HG02610 (cell line): ENCODE data around the gene CRISP2.
"Not testable (repeated sequence)": the region's sequence is repeated elsewhere in the genome, so short reads cannot be mapped to it uniquely, and the experiment has no call there.

Experiments used
- ATAC-seq: cut with Tn5 transposase; IDR thresholded peaks from one replicate; pipeline ENCODE4 v1.9.1; 2021; ENCODE audit warnings: mild to moderate bottlenecking, moderate library complexity; ENCODE audit not compliant: unreplicated experiment

Gene CRISP2

DNA sequence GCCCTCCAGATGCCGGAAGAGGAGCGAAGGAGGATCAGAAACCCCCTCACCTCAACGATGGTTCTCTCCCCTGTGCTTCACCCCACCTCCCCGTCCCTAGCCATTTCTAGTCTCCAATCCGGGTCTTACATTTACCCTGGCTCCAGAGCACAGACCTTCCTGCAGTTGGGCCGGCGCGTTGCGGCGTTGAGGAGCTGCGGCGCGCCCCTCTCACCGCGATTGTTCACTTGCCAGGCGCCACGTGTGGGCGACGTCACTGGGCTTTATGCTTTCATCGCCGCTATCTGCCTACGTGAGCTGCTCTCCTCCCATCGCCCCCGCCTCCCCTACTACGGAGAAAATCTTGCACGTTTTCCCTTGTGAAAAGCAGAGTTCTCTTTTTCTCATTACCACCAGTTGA is at the start of gene CRISP2:
CRISP2 (minus strand) TSS at position 198 of the 400 bp plus-strand sequence. CDS start 4,347 bp downstream, outside the sequence.
- ATAC-seq = no peak

DNA sequence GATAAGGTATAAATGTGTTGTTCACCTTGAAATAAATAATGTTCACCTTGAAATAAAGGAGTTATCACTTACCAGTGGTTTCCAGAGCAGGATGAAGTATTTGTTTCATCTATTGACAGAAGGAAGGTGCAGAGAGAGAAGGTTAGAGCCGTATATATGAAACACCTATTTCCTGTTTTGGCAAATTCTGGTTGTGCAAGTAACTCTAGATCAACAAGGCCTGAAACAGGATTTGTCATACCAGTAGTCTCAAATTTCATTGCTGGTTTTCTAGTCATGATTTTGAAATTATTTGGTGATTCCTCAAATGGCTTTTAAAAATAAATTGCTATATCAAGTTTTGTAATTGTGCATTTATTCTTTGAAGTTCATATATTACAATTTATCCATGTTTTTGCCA is 30.9 kb upstream of the CRISP2 start, which contains the start of gene CRISP3:
CRISP3 (minus strand) TSS at position 130 of the 400 bp plus-strand sequence; CDS start at position 109, 21 bp downstream.
- no peak for ATAC-seq

DNA sequence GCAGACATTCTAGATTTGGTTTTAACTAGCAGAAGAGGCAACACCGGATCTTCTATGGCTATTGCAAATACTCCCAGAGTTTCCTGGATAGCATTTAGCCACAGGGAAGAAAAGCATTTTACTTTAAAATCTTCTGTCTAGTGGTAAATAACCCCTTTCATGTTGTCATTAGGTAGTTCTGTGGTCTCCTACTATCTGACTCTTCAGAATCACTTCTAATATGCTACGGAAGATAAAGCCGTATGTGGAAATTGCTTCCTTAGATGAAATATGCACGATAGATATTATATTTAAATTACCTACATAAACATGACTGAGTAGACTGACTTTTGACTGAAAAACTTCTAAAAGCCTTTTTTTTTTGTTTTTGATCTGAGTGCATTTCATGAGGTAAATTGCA is 30.1 kb upstream of the CRISP2 start:
- no peak for ATAC-seq

GRCh38 chr6:49739423-49739822 is 26.1 kb upstream of the CRISP2 start:
- no peak for ATAC-seq

DNA sequence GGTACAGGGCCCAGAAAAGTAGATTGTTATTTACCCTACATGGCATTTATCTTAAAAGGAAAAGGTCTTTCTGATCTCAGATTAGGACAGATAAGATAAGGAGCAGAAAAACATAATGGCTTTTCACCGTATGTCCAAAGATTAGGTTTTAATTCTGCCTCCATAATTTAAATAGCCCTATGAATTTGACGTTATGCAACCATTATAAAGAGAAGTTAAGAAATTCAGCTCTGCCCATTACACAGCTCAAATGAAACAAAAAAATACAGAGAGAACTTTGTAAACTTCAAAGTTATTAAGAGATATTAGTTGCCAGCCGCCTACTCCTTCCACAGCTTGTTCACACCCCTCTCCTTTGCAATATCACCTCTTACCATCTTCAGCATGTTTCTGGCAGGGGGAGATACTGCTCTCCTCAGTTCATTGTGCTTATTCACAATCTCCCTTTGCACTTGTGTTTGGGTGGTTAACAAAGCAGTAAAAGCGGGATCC is 22.7 kb upstream of the CRISP2 start:
- no peak for ATAC-seq

GRCh38 chr6:49733680-49734079 is 20.3 kb upstream of the CRISP2 start:
- ATAC-seq = no peak

- ATAC-seq = no peak
These were observed 19.4 kb upstream of the CRISP2 start for GRCh38 chr6:49732781-49733180.

GRCh38 chr6:49730251-49730650 is 16.9 kb upstream of the CRISP2 start:
- ATAC-seq = no peak

- ATAC-seq = not testable (repeated sequence)
These were observed 10.6 kb upstream of the CRISP2 start for GRCh38 chr6:49723917-49724316.

DNA sequence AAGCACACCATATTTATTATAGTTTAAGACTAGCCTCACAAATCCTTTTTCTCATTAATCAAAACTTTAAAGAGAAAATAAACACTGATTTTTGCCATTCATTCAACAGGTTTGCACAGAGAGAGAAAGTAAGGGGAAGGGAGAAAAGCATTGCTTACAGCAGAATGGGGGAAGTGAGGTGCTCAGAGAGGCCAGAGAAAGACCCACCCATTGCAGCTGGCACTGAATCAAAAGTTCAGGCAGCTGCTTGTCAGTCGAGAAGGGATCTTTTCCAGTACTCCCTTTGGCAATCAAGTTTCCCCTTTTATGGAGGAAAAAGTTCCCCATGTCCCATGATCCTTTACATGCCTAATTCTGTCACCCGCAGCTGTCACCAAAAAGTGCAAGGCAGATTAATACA is 8.0 kb upstream of the CRISP2 start:
- no peak for ATAC-seq

- no peak for ATAC-seq
These were observed 7.0 kb upstream of the CRISP2 start for GRCh38 chr6:49720372-49720771.

GRCh38 chr6:49698478-49698877 is 14.9 kb downstream of the CRISP2 start:
- ATAC-seq = no peak

GRCh38 chr6:49693512-49693911 is 19.8 kb downstream of the CRISP2 start:
- no peak for ATAC-seq

DNA sequence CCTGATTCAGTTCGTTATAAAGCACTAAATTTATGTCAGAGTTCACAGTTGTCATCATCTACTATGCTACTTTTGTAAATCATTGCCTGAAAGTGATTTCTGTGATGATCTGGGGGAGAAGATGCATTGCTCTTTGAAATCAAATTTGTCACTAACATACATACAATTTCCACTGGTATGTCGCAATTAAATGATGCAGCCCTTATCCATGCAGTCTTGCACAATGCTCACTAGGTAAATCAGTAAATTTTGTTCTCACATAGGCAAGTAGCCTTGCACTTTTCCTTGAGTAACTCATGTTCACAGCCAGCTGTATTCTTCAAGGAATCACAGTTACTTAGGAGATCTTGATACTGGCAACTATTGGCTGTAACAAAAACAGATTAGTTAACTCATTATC is 20.8 kb downstream of the CRISP2 start:
- no peak for ATAC-seq

DNA sequence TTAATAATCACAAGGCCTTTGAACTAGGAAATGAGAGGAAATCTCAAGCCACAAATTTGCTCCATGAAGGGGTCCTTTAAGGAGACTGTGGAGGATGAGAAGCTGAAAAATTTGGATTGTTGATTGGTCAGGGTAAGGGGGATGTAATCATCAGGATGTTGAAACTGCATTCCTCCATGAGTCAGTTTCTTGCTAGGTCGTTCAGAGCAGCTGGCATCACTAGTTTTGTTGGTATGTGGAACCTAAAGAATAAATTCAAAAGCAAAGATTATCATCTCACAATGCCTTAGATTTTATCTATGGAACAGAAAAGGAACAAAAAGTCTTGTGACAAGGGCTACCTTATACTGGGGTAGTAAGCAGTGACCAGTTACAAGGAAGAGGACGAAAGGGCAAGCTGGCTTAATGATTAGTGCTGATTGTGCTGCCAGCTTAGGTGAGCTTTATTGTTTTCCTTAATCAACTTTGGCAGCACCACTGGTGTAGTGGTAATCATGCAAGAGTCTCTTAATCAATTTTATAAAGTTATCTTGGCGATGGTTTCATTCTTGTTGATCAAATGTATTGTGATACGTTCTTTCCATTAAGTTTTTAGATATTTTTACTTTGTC is 36.6 kb downstream of the CRISP2 start:
- ATAC-seq = no peak

DNA sequence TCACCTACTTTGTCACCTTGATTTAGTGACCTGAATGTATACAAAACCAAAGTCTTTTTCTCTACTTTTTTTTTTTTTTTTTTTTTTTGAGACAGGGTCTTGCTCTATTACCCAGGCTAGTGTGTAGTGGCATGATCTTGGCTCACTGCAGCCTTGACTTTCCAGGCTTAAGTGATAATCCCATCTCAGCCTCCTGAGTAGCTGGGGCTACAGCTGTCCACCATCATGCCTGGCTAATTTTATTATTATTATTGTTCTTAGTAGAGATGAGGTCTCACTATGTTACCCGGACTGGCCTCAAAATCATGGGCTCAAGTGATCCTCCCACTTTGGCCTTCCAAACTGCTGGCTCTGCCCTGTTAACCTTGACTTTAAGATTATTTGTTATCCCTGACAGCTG is 37.5 kb downstream of the CRISP2 start:
- ATAC-seq = no peak

- ATAC-seq = no peak
These were observed 45.2 kb downstream of the CRISP2 start for GRCh38 chr6:49668083-49668511.

GRCh38 chr6:49666930-49667757 is 46.2 kb downstream of the CRISP2 start:
- ATAC-seq = no peak

DNA sequence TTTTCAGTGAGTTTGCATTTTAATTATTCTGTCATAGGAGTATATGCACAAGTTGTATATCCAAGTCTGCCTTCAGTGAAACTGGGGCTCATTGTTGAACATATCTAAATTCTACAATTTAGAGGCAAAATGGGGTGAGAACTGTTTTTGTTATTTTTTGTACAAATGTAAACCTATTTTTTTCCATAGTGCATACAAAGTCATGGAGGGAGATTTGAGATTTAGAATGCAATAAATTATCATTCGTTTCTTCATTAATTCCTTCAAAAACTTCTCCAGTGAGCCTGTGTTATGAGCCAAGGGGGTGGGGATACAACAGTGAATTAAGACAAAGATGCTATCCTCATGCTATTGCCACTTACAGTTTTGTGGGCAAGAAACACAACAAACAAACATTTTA is 46.9 kb downstream of the CRISP2 start:
- ATAC-seq = no peak

GRCh38 chr6:49664817-49665216 is 48.5 kb downstream of the CRISP2 start:
- no peak for ATAC-seq

DNA sequence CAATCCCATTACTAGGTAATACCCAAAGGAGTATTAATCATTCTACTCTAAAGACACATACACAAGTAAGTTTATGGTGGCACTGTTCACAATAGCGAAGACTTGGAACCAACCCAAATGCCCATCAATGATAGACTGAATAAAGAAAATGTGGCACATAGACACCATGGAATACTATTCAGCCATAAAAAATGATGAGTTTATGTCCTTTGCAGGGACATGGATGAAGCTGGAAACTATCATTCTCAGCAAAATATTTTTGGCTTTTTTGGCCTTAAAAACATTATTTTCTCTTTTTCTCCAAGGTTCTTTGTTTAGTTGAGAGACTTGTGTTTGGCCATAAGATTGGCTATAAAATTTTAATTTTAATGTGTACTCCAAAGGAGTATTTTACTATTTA is 49.3 kb downstream of the CRISP2 start:
- ATAC-seq = not testable (repeated sequence)

DNA sequence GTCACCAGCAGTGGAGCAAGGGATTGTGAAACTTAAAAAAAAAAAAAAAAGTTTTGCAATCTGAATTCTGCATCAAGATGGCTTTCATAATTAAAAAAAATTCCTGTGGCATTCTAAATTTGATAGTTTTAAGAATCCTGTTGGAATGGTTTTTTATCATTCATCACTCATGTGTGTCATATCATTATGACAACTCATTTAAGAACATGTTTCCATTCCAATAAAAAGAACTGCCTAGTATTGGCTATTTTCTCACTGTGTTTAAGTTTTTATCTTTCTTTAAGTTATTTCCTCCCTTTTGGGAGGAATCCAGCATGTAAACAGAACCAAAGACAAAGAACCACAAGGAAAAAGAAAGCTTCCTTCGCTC is 50.5 kb downstream of the CRISP2 start:
- ATAC-seq = no peak
